Upper lobe of right lung (tissue), 1 donor: Measurements from ENCODE around the gene RABEP2. TPM values are rescaled to one million over a fixed set of nuclear protein-coding genes. Genes with fewer than 3 reads are reported as not detected.

Source experiments
- ATAC-seq: fragments of 200-7000 bp; cut with Tn5 transposase; one replicate; pipeline ENCODE4 v1.9.1; 2020; ENCODE audit warnings: mild to moderate bottlenecking, moderate library complexity
- DNase-seq: peaks from one replicate; pipeline ENCODE4 v3.0.0-alpha.2; 2020
- H3K27ac ChIP-seq: fragments of 200-600 bp; one replicate; pipeline ENCODE4 v1.8.0; 2022
- H3K27me3 ChIP-seq: fragments of 200-600 bp; one replicate; pipeline ENCODE4 v1.8.0; 2022; ENCODE audit warnings: mild to moderate bottlenecking
- H3K36me3 ChIP-seq: fragments of 200-600 bp; one replicate; pipeline ENCODE4 v1.8.0; 2022
- H3K4me1 ChIP-seq: fragments of 200-600 bp; one replicate; pipeline ENCODE4 v1.8.0; 2022
- H3K4me3 ChIP-seq: fragments of 200-600 bp; one replicate; pipeline ENCODE4 v1.8.0; 2022; ENCODE audit warnings: mild to moderate bottlenecking
- H3K9me3 ChIP-seq: fragments of 200-600 bp; one replicate; pipeline ENCODE4 v1.8.0; 2022
- intact Hi-C: fragments of 100-400 bp; cut with DNase I; formaldehyde crosslinking; loops from one replicate; pipeline ENCODE4 v1.11.0; 2022
- total RNA-seq: library from RNA; stranded (reverse); fragmentation: NEBNext Ultra II Directional; extraction: Animal tissue kit (Norgen Biotek cat#: 25700); gene quantifications from one replicate; pipeline ENCODE4 v1.2.1, GENCODE V29; 2021
- TF ChIP-seq, protein P1 (sequence below): fragments of 200-600 bp; IDR thresholded peaks from one replicate; pipeline ENCODE4 v1.8.0; 2022; ENCODE audit warnings: antibody characterized with exemption
- donor health status: DM: no; HTN: yes; CAD: no; lungs with severe emphysema.

The RABEP2 gene
- total RNA-seq, 1 donor from 2014 or later: 23.4 TPM

DNA sequence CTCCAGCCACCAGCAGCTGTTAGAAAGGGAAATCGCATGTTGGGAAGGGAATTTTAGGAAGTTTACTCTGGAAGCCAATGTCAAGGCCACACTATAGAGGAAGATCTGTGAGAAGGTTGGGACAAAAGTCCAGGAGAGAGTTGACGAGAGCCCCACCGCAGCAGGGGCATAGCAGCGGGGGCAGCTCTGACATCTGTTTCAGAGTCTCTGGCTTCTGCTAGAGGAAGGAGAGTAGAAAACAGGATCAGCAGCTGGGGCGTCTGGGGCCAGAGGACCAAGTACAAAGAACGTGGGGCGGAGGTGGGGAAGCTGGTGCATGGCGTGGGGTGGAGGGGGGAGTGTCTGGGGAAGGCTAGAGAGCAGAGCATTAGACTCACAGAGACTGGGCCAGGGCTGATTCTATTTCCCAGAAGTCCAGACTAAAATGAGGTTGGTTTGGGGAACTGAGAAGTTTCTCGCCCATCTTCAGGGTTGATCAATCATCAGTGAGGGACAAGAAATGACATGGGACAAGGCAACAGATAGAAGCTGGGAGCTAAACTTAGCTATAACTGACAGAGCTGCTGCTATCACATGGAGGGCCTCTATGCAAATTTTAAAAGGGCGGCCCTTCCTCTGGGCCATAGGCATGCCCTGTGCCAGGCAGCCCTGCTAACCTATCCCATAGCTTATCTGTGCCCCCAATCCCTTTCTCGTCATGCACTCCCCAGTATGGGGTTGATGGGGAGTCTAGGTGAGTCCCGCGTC lies 1.2 kb downstream of the RABEP2 start:
- peaks cover 11% of the 10 kb centered on the region for H3K36me3 ChIP-seq
- TF ChIP-seq, protein P1, sequence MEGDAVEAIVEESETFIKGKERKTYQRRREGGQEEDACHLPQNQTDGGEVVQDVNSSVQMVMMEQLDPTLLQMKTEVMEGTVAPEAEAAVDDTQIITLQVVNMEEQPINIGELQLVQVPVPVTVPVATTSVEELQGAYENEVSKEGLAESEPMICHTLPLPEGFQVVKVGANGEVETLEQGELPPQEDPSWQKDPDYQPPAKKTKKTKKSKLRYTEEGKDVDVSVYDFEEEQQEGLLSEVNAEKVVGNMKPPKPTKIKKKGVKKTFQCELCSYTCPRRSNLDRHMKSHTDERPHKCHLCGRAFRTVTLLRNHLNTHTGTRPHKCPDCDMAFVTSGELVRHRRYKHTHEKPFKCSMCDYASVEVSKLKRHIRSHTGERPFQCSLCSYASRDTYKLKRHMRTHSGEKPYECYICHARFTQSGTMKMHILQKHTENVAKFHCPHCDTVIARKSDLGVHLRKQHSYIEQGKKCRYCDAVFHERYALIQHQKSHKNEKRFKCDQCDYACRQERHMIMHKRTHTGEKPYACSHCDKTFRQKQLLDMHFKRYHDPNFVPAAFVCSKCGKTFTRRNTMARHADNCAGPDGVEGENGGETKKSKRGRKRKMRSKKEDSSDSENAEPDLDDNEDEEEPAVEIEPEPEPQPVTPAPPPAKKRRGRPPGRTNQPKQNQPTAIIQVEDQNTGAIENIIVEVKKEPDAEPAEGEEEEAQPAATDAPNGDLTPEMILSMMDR: no peak
- H3K9me3 ChIP-seq: no peaks in the 10 kb centered on the region
- no peak for ATAC-seq
- intact Hi-C loops: loop anchor here (10.0 kb wide), 1 partner anchor 49 kb away; the partner anchor contains the start of gene ATP2A1
- DNase-seq: no peak
- H3K4me3 ChIP-seq: peak overlapping the region; percentile 68
- no peaks in the 10 kb centered on the region for H3K27me3 ChIP-seq
- H3K27ac ChIP-seq: peak overlapping the region; percentile 96
- peaks cover 7% of the 10 kb centered on the region for H3K4me1 ChIP-seq

DNA sequence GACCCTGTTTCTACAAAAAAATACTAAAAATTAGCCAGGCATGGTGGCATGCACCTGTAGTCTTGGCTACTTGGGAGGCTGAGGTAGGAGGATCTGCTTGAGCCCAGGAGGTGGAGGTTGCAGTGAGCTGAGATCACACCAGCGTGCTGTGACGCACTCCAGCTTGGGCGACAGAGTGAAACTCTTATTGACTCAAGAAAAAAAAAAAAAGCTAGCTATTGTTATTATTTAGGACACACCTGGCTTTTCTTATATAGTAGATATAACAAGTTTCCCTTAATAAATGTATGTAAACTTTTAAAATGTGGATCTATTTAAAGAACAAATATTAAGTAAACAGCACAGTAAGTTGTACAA lies 1.8 kb downstream of the RABEP2 start:
- DNase-seq: no peak
- Histone ChIP-seq H3K4me1 (peaks cover 7% of the 10 kb centered on the region), H3K27me3 (no peaks in the 10 kb centered on the region), H3K9me3 (no peaks in the 10 kb centered on the region), H3K36me3 (peaks cover 17% of the 10 kb centered on the region), H3K4me3 (no peak overlapping the region), H3K27ac (peak overlapping the region; percentile 96)
- intact Hi-C loops: loop anchor here (10.0 kb wide), 1 partner anchor 48 kb away; the partner anchor contains the start of gene ATP2A1
- TF ChIP-seq, protein P1: no peak
- ATAC-seq: no peak

GRCh38 chr16:28918698-28919097 lies 6.3 kb downstream of the RABEP2 start:
- intact Hi-C loops: no loop called here
- TF ChIP-seq, protein P1: no peak

DNA sequence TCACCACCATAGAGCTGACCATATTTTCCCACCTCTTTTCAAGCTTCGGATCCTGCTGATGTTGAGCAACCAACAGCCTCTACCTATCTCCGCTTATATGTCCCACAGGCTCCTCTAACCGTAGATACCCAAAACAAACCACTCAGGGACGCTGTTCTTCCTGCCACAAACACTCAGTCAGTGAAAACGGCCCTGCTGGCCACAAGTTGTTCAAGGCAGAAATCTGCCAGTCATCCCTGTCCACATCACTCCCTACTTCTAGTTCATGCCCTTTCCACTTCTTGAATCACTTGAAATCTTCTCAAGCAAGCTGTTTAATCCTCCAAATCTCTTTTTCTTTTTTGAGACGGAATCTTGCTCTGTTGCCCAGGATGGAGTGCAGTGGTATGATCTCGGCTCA lies 7.9 kb downstream of the RABEP2 start:
- TF ChIP-seq, protein P1: no peak
- peaks cover 70% of the 10 kb centered on the region for H3K36me3 ChIP-seq
- no peaks in the 10 kb centered on the region for H3K9me3 ChIP-seq
- H3K4me1 ChIP-seq: no peaks in the 10 kb centered on the region
- H3K4me3 ChIP-seq: no peak overlapping the region
- H3K27me3 ChIP-seq: no peaks in the 10 kb centered on the region
- DNase-seq (no peak), ATAC-seq (no peak)
- intact Hi-C loops: no loop called here
- H3K27ac ChIP-seq: no peak overlapping the region

More at GRCh38 chr16:28918698-28919097, 6.3 kb downstream of the RABEP2 start:
- DNase-seq: no peak
- Histone ChIP-seq H3K36me3 (peaks cover 59% of the 10 kb centered on the region), H3K27ac (no peak overlapping the region), H3K4me1 (no peaks in the 10 kb centered on the region), H3K9me3 (no peaks in the 10 kb centered on the region), H3K4me3 (no peak overlapping the region), H3K27me3 (no peaks in the 10 kb centered on the region)
- no peak for ATAC-seq

DNA sequence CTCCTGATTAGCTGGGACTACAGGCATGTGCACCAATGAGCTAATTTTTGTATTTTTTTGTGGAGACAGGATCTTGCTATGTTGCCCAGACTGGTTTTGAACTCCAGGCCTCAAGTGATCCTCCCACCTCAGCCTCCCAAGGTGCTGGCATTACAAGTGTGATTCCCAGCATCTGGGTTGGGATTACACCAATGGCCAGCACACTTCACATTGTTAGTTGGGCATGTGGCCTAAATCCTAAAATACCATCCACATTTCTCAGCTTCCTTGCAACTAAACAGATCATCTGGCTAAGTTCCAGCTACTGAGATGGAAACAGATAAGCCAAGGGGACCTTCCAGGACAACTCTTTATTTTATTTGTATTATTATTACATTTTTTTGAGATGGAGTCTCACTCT lies 9.9 kb downstream of the RABEP2 start:
- no peak overlapping the region for H3K27ac ChIP-seq
- no peaks in the 10 kb centered on the region for H3K4me1 ChIP-seq
- H3K4me3 ChIP-seq: no peak overlapping the region
- ATAC-seq (no peak), DNase-seq (no peak)
- H3K36me3 ChIP-seq: peaks cover 73% of the 10 kb centered on the region
- no peaks in the 10 kb centered on the region for H3K9me3 ChIP-seq
- intact Hi-C loops: no loop called here
- no peaks in the 10 kb centered on the region for H3K27me3 ChIP-seq
- TF ChIP-seq, protein P1: no peak
